SK-N-SH treated with all-trans-retinoic acid at 6 μM for 48 hours (cell line): ENCODE data around the gene IARS2.

Source experiments
- ATAC-seq: fragments of 200-7000 bp; cut with Tn5 transposase; 3 replicates; pipeline ENCODE4 v1.9.1; 2020; ENCODE audit warnings: mild to moderate bottlenecking, moderate library complexity
- ARNTL ChIP-seq: fragments of 450-650 bp; formaldehyde crosslinking; IDR thresholded peaks from 2 replicates; pipeline ENCODE4 v1.5.0; 2020; ENCODE audit warnings: low read depth, mild to moderate bottlenecking, moderate library complexity, borderline replicate concordance
- BACH2 ChIP-seq: fragments of 250-450 bp; sonication (Bioruptor Pico); IDR thresholded peaks from 2 replicates; pipeline ENCODE4 v1.9.0; 2021; ENCODE audit warnings: mild to moderate bottlenecking, borderline replicate concordance
- CSDC2 ChIP-seq: fragments of 250-450 bp; sonication (Bioruptor Pico); IDR thresholded peaks from 2 replicates; pipeline ENCODE4 v1.5.0; 2020; ENCODE audit warnings: mild to moderate bottlenecking, moderate library complexity
- ESRRG ChIP-seq: fragments of 250-450 bp; sonication (Bioruptor Pico); IDR thresholded peaks from 2 replicates; pipeline ENCODE4 v1.6.1; 2021; ENCODE audit warnings: mild to moderate bottlenecking
- GLIS3 ChIP-seq: fragments of 250-450 bp; sonication (Bioruptor Pico); IDR thresholded peaks from 2 replicates; pipeline ENCODE4 v1.5.0; 2020; ENCODE audit warnings: mild to moderate bottlenecking, moderate library complexity
- ISL1 ChIP-seq: fragments of 250-450 bp; sonication (Bioruptor Pico); IDR thresholded peaks from 2 replicates; pipeline ENCODE4 v2.1.2; 2022; ENCODE audit warnings: mild to moderate bottlenecking, moderate library complexity
- OSR1 ChIP-seq: fragments of 250-450 bp; sonication (Bioruptor Pico); IDR thresholded peaks from 2 replicates; pipeline ENCODE4 v1.8.0; 2022; ENCODE audit warnings: moderate library complexity, mild to moderate bottlenecking, inconsistent platforms
- PPARA ChIP-seq: fragments of 250-450 bp; sonication (Bioruptor Pico); IDR thresholded peaks from 2 replicates; pipeline ENCODE4 v1.5.0; 2020; ENCODE audit warnings: mild to moderate bottlenecking, borderline replicate concordance
- RARB ChIP-seq: fragments of 250-450 bp; sonication (Bioruptor Pico); IDR thresholded peaks from 2 replicates; pipeline ENCODE4 v1.8.0; 2021; ENCODE audit warnings: mild to moderate bottlenecking, moderate library complexity
- SNAI2 ChIP-seq: fragments of 250-450 bp; sonication (Bioruptor Pico); IDR thresholded peaks from 2 replicates; pipeline ENCODE4 v1.5.0; 2020; ENCODE audit warnings: mild to moderate bottlenecking, moderate library complexity
- TCF4 ChIP-seq: fragments of 250-450 bp; sonication (Bioruptor Pico); IDR thresholded peaks from 2 replicates; pipeline ENCODE4 v1.8.0; 2021; ENCODE audit warnings: mild to moderate bottlenecking, moderate library complexity, borderline replicate concordance
- TOX ChIP-seq: fragments of 250-450 bp; sonication (Bioruptor Pico); IDR thresholded peaks from 2 replicates; pipeline ENCODE4 v1.8.0; 2021; ENCODE audit warnings: mild to moderate bottlenecking, moderate library complexity, borderline replicate concordance
- ZC3H10 ChIP-seq: fragments of 250-450 bp; sonication (Bioruptor Pico); IDR thresholded peaks from 2 replicates; pipeline ENCODE4 v1.5.1; 2021; ENCODE audit warnings: mild to moderate bottlenecking, moderate library complexity
- ZFP3 ChIP-seq: fragments of 250-450 bp; sonication (Bioruptor Pico); IDR thresholded peaks from 2 replicates; pipeline ENCODE4 v1.5.0; 2020; ENCODE audit warnings: mild to moderate bottlenecking, moderate library complexity
- ZFP30 ChIP-seq: fragments of 450-650 bp; formaldehyde crosslinking; IDR thresholded peaks from 2 replicates; pipeline ENCODE4 v1.5.0; 2022; ENCODE audit warnings: mild to moderate bottlenecking, moderate library complexity
- ZNF565 ChIP-seq: fragments of 450-650 bp; formaldehyde crosslinking; conservative IDR thresholded peaks from 2 replicates; pipeline ENCODE4 v1.5.0; 2020; ENCODE audit warnings: low read depth, mild to moderate bottlenecking, moderate library complexity
- ZNF70 ChIP-seq: fragments of 450-650 bp; formaldehyde crosslinking; IDR thresholded peaks from 2 replicates; pipeline ENCODE4 v1.5.0; 2020; ENCODE audit warnings: mild to moderate bottlenecking, moderate library complexity
- ZNF8 ChIP-seq: fragments of 450-650 bp; formaldehyde crosslinking; IDR thresholded peaks from 2 replicates; pipeline ENCODE4 v1.5.0; 2020; ENCODE audit warnings: mild to moderate bottlenecking, moderate library complexity
- TF ChIP-seq, protein P1 (sequence below): fragments of 250-450 bp; sonication (Bioruptor Pico); IDR thresholded peaks from 2 replicates; pipeline ENCODE4 v1.8.0; 2021; ENCODE audit warnings: low read depth, mild to moderate bottlenecking, moderate library complexity, borderline replicate concordance
- TF ChIP-seq, protein P2 (sequence below): fragments of 250-450 bp; sonication (Bioruptor Pico); IDR thresholded peaks from 2 replicates; pipeline ENCODE4 v1.5.1; 2021; ENCODE audit warnings: mild to moderate bottlenecking, moderate library complexity
- TF ChIP-seq, protein P3 (sequence below): fragments of 250-450 bp; sonication (Bioruptor Pico); IDR thresholded peaks from 2 replicates; pipeline ENCODE4 v1.5.0; 2020; ENCODE audit warnings: mild to moderate bottlenecking, moderate library complexity
- TF ChIP-seq, protein P4 (sequence below): fragments of 250-450 bp; sonication (Bioruptor Pico); IDR thresholded peaks from 2 replicates; pipeline ENCODE4 v1.8.0; 2020; ENCODE audit warnings: mild to moderate bottlenecking, moderate library complexity, borderline replicate concordance
- TF ChIP-seq, protein P5 (sequence below): fragments of 250-450 bp; sonication (Bioruptor Pico); IDR thresholded peaks from 2 replicates; pipeline ENCODE4 v1.5.1; 2020; ENCODE audit warnings: low read depth, mild to moderate bottlenecking, moderate library complexity

IARS2 gene

DNA sequence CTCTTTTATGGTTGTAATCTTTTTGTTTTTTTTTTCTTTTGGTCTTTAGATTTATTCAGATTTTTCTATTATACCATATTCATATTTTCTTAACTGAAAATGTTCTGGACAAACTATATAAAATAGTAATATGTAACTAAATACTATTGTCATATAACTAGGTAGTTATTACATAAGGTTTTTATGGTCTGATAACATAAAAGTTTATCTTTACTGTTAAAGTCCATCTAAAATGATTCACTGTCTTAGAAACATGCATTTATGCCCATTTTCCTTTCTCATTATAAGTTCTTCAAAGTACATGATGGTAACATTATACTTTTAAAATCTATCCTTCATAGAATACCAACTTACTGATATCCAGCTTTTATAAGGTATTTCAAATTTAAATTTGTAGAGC lies 29.1 kb downstream of the IARS2 start:
- no peak for ATAC-seq
- TF ChIP-seq GLIS3 (CRISPR knock-in tag), result no peak
- no peak for TF ChIP-seq ESRRG
- no peak for TF ChIP-seq ZFP3 (CRISPR knock-in tag)
- TF ChIP-seq RARB (CRISPR knock-in tag), result no peak
- TF ChIP-seq TOX (CRISPR knock-in tag), result no peak

DNA sequence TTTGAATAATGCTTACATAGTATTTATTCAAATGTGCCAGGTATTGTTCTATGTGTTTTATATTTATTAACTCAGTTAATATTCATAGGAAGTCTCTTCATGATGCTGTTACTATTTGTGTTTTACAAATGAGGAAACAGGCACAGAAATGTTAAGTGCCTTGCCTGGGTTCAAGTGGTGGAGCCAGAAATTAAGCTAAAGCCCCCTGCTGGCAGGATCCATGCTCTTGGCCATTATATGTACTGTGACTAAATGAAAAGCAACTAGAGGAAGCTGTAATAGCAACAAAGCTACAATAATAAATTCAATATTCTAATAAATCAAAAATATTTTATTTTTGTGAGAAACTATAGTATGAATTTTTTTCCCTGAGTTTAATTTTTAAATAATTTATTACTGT lies 30.0 kb downstream of the IARS2 start:
- TF ChIP-seq ZFP3 (CRISPR knock-in tag) (no peak), BACH2 (no peak), ZNF565 (CRISPR knock-in tag) (no peak), TCF4 (CRISPR knock-in tag) (no peak), ZFP30 (no peak), GLIS3 (CRISPR knock-in tag) (no peak), ZNF70 (CRISPR knock-in tag) (no peak), PPARA (CRISPR knock-in tag) (no peak), SNAI2 (CRISPR knock-in tag) (no peak), RARB (CRISPR knock-in tag) (no peak), TOX (CRISPR knock-in tag) (no peak), ZNF8 (CRISPR knock-in tag) (no peak), ISL1 (CRISPR knock-in tag) (no peak)
- TF ChIP-seq, protein P1, sequence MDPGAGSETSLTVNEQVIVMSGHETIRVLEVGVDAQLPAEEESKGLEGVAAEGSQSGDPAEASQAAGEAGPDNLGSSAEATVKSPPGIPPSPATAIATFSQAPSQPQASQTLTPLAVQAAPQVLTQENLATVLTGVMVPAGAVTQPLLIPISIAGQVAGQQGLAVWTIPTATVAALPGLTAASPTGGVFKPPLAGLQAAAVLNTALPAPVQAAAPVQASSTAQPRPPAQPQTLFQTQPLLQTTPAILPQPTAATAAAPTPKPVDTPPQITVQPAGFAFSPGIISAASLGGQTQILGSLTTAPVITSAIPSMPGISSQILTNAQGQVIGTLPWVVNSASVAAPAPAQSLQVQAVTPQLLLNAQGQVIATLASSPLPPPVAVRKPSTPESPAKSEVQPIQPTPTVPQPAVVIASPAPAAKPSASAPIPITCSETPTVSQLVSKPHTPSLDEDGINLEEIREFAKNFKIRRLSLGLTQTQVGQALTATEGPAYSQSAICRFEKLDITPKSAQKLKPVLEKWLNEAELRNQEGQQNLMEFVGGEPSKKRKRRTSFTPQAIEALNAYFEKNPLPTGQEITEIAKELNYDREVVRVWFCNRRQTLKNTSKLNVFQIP (CRISPR knock-in tag), result no peak
- TF ChIP-seq, protein P2, sequence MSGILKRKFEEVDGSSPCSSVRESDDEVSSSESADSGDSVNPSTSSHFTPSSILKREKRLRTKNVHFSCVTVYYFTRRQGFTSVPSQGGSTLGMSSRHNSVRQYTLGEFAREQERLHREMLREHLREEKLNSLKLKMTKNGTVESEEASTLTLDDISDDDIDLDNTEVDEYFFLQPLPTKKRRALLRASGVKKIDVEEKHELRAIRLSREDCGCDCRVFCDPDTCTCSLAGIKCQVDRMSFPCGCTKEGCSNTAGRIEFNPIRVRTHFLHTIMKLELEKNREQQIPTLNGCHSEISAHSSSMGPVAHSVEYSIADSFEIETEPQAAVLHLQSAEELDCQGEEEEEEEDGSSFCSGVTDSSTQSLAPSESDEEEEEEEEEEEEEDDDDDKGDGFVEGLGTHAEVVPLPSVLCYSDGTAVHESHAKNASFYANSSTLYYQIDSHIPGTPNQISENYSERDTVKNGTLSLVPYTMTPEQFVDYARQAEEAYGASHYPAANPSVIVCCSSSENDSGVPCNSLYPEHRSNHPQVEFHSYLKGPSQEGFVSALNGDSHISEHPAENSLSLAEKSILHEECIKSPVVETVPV (CRISPR knock-in tag), result no peak
- TF ChIP-seq, protein P3, sequence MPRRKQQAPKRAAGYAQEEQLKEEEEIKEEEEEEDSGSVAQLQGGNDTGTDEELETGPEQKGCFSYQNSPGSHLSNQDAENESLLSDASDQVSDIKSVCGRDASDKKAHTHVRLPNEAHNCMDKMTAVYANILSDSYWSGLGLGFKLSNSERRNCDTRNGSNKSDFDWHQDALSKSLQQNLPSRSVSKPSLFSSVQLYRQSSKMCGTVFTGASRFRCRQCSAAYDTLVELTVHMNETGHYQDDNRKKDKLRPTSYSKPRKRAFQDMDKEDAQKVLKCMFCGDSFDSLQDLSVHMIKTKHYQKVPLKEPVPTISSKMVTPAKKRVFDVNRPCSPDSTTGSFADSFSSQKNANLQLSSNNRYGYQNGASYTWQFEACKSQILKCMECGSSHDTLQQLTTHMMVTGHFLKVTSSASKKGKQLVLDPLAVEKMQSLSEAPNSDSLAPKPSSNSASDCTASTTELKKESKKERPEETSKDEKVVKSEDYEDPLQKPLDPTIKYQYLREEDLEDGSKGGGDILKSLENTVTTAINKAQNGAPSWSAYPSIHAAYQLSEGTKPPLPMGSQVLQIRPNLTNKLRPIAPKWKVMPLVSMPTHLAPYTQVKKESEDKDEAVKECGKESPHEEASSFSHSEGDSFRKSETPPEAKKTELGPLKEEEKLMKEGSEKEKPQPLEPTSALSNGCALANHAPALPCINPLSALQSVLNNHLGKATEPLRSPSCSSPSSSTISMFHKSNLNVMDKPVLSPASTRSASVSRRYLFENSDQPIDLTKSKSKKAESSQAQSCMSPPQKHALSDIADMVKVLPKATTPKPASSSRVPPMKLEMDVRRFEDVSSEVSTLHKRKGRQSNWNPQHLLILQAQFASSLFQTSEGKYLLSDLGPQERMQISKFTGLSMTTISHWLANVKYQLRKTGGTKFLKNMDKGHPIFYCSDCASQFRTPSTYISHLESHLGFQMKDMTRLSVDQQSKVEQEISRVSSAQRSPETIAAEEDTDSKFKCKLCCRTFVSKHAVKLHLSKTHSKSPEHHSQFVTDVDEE, result no peak
- TF ChIP-seq, protein P4, sequence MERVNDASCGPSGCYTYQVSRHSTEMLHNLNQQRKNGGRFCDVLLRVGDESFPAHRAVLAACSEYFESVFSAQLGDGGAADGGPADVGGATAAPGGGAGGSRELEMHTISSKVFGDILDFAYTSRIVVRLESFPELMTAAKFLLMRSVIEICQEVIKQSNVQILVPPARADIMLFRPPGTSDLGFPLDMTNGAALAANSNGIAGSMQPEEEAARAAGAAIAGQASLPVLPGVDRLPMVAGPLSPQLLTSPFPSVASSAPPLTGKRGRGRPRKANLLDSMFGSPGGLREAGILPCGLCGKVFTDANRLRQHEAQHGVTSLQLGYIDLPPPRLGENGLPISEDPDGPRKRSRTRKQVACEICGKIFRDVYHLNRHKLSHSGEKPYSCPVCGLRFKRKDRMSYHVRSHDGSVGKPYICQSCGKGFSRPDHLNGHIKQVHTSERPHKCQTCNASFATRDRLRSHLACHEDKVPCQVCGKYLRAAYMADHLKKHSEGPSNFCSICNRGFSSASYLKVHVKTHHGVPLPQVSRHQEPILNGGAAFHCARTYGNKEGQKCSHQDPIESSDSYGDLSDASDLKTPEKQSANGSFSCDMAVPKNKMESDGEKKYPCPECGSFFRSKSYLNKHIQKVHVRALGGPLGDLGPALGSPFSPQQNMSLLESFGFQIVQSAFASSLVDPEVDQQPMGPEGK, result no peak
- ATAC-seq, result peak; percentile 56; the same call in 2 of the 3 replicates

DNA sequence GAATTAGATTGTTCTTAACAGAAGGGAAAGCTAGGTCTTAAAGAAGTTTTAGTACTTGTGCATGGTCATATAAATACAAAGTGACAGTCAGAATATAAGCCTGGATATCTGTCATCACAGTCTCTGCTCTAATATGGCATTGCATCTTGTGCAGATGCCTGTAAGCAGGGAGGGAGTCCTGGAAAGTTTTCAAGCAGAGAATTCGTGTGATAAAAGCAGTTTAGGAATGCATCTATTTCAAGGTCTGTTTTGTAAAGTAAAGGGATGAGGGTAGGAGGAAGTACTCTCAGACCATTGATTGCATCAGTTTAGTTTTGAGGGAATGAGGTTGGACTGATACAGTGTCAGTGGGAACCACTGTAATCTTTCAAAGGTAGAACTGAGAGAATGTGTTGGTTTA lies 30.6 kb downstream of the IARS2 start:
- peak; percentile 67 for ATAC-seq
- TF ChIP-seq ZNF70 (CRISPR knock-in tag), result no peak
- no peak for TF ChIP-seq TOX (CRISPR knock-in tag)
- no peak for TF ChIP-seq CSDC2
- no peak for TF ChIP-seq GLIS3 (CRISPR knock-in tag)
- TF ChIP-seq ARNTL (CRISPR knock-in tag), result no peak
- TF ChIP-seq RARB (CRISPR knock-in tag), result no peak
- TF ChIP-seq ZC3H10, result no peak
- no peak for TF ChIP-seq ISL1 (CRISPR knock-in tag)
- TF ChIP-seq ZNF565 (CRISPR knock-in tag), result no peak
- TF ChIP-seq, protein P4, result no peak
- no peak for TF ChIP-seq OSR1 (CRISPR knock-in tag)
- TF ChIP-seq, protein P5, sequence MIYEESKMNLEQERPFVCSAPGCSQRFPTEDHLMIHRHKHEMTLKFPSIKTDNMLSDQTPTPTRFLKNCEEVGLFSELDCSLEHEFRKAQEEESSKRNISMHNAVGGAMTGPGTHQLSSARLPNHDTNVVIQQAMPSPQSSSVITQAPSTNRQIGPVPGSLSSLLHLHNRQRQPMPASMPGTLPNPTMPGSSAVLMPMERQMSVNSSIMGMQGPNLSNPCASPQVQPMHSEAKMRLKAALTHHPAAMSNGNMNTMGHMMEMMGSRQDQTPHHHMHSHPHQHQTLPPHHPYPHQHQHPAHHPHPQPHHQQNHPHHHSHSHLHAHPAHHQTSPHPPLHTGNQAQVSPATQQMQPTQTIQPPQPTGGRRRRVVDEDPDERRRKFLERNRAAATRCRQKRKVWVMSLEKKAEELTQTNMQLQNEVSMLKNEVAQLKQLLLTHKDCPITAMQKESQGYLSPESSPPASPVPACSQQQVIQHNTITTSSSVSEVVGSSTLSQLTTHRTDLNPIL (CRISPR knock-in tag), result no peak
- TF ChIP-seq, protein P2 (CRISPR knock-in tag), result no peak
- no peak for TF ChIP-seq ZFP30
- no peak for TF ChIP-seq SNAI2 (CRISPR knock-in tag)
- no peak for TF ChIP-seq ESRRG
- no peak for TF ChIP-seq ZNF8 (CRISPR knock-in tag)
